HG02623 (cell line): ENCODE results near the gene AASDH.
"Not testable (repeated sequence)": the region's sequence is repeated elsewhere in the genome, so short reads cannot be mapped to it uniquely, and the experiment has no call there.

ENCODE experiments used
- ATAC-seq: cut with Tn5 transposase; IDR thresholded peaks from one replicate; pipeline ENCODE4 v1.9.1; 2021; ENCODE audit warnings: moderate library complexity; ENCODE audit not compliant: unreplicated experiment

The AASDH gene

DNA sequence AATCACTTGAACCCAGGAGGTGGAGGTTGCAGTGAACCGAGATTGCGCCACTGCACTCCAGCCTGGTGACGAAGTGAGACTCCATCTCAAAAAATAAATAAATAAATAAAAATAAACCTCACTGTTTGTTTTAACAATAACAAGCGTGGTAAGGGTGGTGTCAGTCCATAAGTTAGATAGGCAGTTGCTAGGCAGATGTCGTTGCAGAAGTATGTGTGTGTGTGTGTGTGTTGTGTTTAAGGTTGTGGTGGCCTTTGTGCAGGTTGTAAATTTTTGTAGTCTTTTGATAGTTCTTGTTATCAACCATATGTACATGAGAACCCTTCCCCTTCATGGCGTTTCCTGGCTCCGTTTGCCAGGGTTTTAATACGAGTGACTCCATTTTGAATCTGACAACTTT lies 4.0 kb upstream of the AASDH start:
- no peak for ATAC-seq

DNA sequence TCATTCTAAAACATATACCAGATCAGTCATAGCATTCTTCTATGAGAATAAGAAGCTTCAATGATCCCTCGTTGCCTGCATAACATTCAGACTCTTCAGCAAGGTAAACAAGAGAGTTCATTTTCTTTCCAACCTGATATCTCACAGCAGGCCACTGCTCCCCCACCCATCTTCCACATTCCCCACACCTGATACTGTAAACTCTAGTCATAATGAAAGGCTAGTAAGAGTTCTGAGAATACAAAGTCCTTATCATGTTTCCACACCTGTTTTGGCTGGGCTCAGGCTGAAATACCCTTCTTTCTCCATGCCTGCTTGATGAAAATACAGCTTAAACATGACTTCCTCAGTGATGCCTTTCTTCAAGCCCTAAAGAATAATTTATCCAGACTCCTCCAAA lies 2.3 kb upstream of the AASDH start:
- no peak for ATAC-seq

DNA sequence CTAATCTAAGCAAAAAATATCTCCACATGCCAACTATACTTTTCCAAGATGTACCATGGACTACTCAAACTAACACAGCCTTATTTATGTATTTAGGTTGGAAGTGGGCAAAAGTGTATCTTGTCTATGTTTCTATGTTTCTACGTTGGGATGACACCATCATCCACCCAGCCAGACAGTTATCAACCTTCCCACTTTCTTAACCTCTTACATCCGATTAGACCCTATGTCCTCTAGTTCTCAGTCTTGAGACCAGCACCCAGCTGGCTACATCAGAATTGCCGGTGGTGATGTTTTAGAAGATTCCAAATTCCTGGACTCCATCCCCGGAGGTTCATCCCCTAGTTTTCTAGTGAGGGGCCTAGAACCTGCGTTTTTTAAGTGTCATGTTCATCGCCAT lies 1.0 kb upstream of the AASDH start:
- ATAC-seq, result no peak

DNA sequence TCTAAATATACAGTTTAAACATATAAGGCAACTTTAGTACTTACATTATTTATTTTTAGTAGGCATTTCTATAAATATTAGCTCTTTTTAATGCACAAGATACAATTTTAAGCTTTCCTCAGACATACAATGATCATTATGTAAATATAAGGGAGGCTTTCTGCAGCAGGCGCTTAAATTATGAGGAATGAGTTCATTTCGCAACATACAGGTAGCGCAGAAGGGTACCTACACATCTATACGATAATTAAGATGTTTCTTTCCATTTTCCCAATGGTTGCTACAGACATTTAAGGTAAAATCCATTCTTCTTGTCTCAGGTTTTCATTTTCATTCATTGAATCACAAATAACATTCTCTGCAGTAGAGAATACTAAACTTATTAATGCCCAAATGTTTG lies 1.2 kb downstream of the AASDH start:
- no peak for ATAC-seq

DNA sequence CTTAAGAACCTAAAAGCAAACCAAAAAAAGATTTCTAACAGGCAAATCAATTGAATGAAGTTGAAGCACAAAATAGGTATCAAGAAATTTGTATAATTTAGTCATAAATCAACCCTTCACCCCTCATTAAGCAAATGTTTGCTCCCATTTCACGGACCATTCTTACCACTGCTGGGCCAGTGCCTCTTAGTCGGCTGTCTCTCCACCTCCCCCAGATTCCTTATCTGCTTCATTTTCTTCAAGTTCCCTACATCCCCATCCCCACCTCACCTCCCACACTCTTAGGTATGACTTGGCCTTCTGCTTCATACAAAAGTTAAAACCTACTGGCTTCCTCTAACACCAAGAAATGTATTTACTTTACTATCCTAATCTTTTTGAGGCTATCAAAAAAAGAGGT lies 11.8 kb downstream of the AASDH start:
- ATAC-seq, result no peak

DNA sequence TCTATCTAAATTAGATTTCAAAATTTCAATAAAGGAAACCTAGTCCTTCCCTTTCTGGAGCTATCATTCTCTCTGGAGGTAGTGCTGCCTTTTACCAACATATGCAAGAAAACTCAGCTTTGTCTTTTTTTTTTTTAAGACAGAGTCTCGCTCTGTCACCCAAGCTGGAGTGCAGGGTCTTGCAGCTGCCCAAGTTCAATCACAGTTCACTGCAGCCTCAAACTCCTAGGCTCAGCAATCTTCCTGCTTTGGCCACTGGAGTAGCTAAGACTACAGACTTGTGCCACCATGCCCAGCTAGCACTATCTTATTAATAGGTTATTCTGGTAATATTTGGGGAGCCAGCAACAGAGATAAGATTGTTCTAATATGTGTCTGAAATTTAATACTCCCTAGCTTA lies 12.3 kb downstream of the AASDH start:
- no peak for ATAC-seq

DNA sequence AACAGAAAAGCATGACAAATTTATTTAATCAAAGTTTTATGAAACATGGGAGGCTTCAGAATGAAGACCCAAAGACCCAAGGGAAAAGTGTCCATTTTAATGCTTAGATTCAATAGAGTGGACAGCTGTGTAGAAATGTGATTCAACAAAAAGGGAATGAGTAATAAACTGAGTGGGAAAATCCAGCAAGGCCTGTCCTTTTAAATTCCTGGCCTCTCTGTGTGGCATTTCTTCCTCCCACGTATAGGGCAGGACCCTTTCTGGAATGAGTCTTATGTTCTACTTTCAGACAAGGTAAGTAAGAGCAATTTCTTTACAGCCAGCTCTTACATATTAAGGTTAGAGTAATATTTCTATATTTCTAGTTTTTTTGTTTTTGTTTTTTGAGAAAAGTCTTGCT lies 14.5 kb downstream of the AASDH start:
- ATAC-seq, result no peak

DNA sequence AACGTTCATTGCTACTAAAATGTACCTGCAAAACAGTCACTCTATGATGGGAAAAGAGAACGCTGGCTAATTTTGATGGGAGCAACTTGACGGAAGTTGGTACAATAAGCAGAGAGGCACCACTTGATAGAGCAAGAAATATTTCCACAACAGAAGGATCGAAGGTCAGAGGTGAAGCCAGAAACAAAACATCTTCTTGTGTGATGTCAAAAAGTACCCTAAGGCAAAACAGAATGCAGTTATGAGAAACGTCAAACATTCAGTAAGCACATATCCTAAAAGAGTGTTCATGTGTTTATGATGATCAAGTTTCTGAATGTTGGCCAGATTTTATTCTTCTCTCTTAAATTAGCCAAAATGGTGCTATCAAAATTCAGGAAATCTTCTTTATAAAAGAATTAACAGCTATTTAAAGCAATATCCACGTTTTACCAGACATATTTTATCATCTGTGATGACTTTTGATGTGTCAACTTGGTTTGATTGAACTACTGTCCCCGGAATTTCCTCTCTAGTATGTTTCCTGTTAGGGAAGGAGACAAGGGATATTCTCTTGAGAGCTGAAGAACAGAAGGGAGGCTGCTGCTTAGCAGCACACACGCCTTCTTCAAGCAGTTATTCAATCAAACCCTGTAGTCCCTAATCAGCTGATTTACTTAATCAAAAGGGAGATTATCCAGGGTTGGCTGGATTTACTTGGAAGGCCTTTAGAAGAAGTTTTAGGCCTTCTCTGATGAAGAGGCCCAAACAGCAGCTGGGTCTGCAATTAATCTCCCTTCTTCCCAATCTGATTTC lies 15.7 kb downstream of the AASDH start:
- no peak for ATAC-seq

DNA sequence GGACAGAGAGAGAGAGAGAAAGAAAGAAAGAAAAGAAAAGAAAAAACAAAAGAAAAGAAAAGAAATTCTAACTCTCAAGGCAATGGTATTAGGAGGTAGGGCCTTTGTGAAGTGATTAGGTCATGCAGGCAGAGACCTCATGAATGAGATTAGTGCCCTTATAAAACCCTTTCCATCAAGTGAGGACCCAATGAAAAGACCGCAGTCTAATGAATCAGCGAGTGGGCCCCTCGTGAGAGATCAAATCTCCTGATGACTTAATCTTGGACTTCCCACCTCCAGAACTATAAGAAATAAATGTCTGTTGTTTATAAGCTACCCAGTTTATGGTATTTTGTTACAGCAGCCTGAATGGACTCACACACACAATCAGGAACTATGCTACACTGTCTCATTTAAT lies 16.9 kb downstream of the AASDH start:
- ATAC-seq, result no peak

DNA sequence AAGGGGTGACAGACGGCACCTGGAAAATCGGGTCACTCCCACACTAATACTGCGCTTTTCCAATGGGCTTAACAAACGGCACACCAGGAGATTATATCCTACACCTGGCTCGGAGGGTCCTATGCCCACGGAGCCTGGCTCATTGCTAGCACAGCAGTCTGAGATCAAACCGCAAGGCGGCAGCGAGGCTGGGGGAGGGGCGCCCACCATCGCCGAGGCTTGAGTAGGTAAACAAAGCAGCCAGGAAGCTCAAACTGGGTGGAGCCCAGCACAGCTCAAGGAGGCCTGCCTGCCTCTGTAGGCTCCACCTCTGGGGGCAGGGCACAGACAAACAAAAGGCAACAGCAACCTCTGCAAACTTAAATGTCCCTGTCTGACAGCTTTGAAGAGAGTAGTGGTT lies 24.3 kb downstream of the AASDH start:
- ATAC-seq, result not testable (repeated sequence)

DNA sequence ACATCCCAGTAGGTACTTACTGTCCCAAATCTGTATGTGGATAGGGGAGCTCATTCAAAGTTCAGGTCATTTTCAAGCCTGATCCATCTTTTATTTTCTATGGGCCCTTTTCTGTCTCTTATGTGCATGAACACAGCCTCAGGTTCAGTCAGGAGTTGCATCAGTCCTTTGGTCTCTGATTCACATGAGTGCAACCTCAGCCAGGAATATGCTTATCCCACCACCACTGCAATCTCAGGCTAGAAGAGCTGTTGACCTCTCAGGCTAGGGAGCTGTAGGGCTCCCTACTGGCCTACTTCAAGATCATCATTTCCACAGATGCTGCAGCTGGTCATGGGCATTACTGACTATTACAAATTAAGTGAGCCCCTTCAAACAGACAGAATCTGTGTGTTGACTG lies 27.2 kb downstream of the AASDH start:
- ATAC-seq, result no peak

DNA sequence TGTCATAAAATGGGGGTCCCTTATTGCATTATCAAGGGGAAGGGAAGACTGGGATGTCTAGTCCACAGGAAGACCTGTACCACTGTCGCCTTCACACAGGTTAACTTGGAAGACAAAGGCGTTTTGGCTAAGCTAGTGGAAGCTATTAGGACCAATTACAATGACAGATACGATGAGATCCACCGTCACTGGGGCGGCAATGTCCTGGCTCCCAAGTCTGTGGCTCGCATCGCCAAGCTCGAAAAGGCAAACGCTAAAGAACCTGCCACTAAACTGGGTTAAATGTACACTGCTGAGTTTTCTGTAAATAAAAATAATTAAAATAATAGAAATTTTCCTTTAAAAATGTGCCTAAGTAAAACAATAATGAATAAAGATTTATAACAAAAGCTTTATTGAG lies 30.6 kb downstream of the AASDH start:
- no peak for ATAC-seq

DNA sequence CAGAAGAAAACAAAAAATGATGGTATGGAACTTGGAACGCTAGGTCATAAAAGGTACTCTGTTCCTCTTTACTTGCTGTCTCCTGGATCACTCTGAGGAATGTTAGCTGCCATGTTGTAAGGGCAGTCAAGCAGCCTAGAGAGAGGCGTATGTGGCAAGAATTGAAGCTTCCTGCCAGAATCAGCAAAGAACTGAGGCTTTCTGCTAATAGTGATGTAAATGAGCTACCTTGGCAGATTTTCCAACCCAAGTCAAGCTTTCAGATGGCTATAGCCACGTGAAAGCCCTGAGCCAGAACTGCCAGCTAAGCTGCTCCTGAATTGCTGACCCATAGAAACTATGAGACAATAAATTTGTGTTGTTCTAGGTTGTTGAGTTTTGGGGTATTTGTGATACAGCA lies 38.7 kb downstream of the AASDH start:
- no peak for ATAC-seq

DNA sequence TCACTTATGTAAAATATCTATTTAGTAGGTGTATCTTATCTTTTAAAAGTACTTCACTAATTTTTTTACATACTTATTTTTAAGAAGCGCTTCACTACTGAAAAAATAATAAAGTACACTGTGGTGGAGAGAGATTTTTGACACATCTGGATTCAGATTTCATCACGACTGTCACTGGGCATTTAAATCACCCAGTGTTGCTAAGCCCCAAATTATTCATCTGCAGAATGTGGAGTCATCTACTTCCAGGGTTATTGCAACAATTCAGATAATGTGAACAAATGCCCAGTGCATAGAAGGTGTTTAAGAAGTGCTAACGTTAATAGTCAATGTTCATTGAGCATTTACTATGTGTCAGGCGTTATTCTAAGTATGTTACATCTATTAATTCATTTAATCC lies 41.8 kb downstream of the AASDH start:
- ATAC-seq, result no peak

DNA sequence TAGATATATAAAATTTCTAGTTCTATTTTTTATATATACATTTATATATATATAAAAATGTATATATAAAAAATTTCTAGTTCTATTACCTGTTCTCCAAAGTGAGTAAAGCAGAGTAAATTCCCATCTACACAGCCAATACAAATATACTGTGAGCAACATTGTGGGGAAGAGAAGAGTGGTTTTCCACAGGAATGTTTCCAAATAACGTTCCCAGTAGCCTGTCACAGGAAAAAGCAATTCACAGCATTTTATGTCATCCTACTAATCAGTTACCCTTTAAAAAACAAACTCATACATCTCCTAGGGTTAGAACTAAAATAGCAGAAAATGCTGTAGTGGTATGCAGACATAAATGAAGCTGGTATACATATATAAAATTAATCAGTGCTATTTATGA lies 44.5 kb downstream of the AASDH start:
- no peak for ATAC-seq

DNA sequence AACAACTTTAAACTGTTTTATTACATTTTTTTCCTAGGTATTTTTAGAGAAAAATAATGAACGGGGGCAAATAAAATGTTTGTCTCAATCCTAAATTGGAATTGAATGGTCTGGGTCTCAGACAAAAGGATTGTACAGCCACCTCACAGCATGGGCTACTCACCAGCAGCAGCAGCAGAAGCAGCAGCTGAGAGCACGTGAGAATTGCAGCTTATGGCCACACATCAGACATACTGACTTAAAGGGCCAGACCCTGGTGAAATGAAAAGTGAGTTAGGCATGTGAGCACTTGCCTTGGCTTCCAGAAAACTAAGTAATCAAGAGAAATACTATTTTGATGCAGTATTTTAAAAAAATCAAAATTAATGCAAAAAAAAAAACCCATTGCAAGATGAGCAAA lies 56.6 kb downstream of the AASDH start:
- ATAC-seq, result no peak

DNA sequence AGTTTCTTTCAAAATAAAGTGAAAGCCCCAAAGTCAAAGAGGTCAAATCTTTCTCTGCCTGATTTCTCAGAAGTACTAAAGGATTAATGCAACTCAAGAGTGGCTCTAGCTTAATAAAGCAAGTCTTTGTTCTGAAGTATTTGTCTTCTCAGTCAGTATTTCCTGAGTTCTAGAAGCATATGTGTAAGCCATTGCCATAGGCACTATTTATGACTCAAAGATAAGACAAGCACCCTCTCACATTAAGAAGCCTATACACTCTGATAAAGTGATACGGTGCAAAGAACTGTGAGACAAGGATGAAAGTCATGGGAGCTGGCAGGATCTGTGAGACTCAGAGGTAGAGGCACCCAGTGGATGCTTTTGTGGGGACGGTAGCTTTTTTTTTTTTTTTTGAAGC lies 60.9 kb downstream of the AASDH start:
- ATAC-seq, result no peak

DNA sequence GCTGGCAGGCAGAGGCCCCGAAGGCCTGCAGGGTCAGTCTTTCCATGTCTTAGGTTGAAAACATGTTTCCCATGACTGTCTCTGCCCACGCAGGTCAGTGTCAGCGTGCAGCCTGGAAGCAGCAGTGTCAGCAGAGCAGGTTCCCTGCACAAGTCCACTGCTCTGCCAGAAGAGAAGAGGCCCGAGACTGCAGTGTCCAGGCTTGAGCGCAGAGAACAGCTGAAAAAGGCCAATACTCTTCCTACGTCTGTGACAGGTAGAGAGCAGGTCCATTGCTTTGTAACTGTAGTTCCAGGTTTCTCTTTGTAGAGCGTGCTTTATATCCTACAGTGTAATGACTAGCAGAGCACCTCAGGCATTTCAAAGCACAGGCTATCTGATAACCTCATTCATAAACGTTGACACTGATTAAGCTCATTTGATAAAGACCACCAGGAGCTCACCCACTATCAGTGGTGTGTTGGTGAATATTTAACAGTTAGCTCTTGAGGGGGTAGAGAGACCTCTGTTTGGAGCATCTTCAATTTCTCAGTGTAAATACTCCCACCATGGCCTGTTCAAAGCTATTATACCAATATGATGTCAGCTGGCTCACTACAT lies 63.2 kb downstream of the AASDH start:
- ATAC-seq, result no peak

DNA sequence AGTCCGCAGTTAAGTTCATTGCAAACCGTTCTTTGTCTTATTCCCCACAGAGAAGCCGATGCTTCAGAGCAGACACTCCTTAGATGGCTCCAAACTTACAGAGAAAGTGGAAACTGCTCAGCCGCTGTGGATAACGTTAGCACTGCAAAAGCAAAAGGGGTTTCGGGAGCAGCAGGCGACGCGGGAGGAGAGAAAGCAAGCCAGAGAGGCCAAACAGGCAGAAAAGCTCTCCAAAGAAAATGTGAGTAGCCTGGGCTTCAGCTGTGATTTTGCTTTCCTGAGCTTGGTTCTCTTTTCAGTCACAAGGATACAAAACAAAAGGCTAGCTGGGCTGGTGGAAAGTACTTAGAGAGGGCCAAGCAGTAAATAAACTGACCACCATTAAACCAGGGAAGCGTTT lies 64.0 kb downstream of the AASDH start:
- ATAC-seq, result no peak

DNA sequence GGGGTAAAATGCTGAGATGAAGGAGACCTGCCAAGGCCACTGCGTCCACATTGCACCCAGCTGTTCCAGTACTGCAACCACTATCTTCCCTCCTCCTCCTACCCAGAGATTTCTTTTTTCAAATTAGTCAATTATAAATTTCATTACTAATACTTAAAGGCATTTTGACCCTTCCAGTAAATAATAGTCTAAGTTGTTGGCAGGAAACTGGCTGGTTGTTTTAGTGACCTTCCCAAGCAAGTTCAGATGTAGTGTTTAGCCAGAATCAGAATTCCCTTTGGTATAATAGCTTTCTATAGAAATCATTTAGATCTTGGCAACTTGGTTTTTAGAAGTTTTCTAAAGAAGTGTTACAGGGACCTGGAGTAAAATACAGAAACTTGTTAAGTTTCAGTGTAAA lies 66.0 kb downstream of the AASDH start:
- no peak for ATAC-seq

DNA sequence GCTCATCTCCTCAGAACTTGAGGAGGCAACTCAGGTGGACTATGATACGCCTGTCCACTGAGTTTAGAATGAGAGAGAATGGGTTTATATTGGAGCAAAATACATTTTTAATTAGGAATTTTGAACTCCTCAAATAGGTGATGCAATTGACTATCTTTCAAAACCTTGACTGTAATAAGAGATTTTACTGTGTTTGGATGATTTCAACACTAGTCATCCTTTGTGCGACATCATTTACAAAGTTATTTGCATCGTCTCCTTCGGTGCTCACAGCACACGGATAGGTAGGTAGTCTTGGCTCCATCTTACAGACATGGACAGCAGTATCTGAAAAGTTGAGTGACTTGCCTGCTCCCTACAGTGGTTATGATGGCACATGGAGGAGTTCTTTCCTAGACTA lies 67.0 kb downstream of the AASDH start:
- no peak for ATAC-seq

DNA sequence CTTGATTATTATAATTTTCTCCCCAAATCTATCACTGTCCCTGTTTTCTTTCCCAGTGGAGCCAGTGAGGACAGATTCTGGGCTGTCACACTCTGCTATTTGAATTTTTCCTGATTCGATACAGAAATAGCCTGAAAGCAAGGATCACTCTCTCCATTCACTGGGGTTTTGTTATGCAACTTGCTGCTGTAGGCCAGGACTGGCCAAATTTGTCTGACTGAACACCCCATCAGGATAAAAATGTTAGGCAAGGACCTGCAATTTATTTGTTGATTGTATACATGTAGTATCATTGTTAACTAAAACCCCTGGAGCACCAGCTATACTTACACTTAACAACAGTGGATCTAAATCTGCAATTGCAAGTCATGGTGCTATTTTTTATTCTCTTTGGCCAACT lies 68.7 kb downstream of the AASDH start:
- no peak for ATAC-seq

DNA sequence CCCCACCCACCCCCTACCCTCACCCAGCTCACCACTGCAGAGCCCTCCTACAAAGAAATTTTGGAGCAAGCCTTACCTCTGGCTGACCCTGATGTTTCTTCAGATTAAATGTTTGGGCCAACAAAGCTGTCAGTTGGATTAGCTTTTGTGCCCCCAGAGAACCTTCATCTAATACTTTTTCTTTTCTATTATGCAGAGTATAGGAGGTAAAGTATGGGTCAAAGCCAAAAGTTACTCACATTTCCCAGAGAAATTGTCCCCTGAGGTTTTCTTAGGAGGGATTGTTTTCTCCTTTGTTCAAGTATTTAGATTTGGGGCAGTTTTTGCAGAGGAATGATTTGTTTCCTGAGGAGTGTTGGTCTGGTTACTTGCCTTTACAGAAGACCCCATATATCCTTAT lies 69.5 kb downstream of the AASDH start:
- no peak for ATAC-seq
